Measurements from ENCODE around the gene DES. TPM values are rescaled to one million over a fixed set of nuclear protein-coding genes. Genes with fewer than 3 reads are reported as not detected.

The DES gene
- total and polyA plus RNA-seq, 2 donors from 2014 or later: 30.0 to 74.2 TPM

DNA sequence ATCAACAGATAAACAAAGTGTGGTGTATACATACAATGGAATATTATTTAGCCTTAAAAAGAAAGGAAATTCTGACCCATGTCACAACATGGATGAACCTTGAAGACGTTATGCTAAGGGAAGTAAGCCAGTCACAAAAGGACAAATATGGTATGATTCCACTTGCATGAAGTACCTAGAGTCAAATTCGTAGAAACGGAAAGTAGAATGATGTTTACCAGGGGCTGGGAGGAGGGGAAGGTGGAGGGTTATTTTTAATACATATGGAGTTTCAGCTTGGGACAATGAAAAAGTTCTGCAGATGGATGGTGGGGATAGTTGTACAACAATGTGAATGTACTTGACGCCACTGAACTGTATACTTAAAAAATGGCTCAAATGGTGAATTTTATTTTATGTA lies 3.3 kb upstream of the DES start:
- H3K9me3 ChIP-seq (ENCODE audit: control insufficient read depth in 2 of 3, insufficient read depth in 1 of 3, low read length in 3 of 3): peaks cover 0 to 2% (median 0%) of the 10 kb centered on the region in 3 donors
- intact Hi-C loops (cut with DNase I): no loop called here
- FAIRE-seq: no peak

DNA sequence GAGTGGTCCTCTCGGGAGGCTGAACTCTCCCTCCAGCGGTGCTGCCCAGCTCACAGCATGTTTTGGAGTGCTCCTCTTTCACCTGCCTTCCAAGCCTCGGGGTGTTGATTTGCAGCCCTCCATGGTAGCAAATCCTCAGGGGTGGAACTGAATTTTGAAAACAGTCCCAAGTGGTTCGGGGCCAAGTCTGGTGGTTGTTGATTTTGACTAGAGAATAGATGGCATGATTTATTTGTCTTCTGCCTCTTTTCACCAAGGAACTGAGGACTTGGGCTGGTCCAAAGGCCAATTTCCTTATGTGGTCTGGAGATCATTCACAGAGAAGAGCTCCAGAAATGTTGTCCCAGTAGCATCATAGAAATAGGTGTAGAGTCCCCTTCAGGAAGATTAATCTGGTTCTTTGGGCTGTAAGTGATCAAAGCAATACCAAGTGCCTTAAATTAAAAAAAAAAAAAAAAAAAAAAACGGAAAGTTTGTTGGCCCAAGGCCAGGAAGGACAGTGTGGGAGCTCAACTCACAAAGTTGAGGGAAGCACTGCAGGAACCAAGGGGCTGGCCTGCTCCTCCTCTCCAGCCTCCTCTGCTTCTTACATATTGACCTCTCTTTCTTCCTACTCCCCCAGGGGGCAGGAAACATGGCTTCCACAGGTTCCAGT lies 2.5 kb upstream of the DES start:
- FAIRE-seq: no peak
- H3K27ac ChIP-seq (ENCODE audit: low read depth in 2 of 2, low read length in 2 of 2): no peak overlapping the region
- H3K4me1 ChIP-seq (ENCODE audit: control insufficient read depth in 2 of 3, insufficient read depth in 2 of 3, low read depth in 1 of 3, low read length in 3 of 3): no peaks in the 10 kb centered on the region
- intact Hi-C loops (cut with DNase I): no loop called here
- no peaks in the 10 kb centered on the region for H3K36me3 ChIP-seq (ENCODE audit: control insufficient read depth in 2 of 3, insufficient read depth in 3 of 3, low read length in 3 of 3)
- peaks cover 0 to 2% (median 0%) of the 10 kb centered on the region in 3 donors for H3K9me3 ChIP-seq (ENCODE audit: control insufficient read depth in 2 of 3, insufficient read depth in 1 of 3, low read length in 3 of 3)
- no peaks in the 10 kb centered on the region for H3K27me3 ChIP-seq (ENCODE audit: control insufficient read depth, insufficient read depth, low read length)
- H3K9ac ChIP-seq (ENCODE audit: low read length in 3 of 3): no peak overlapping the region
- H3K4me3 ChIP-seq (ENCODE audit: low read length in 3 of 3): no peak overlapping the region
- no peak for DNase-seq
- TF ChIP-seq, protein P1, sequence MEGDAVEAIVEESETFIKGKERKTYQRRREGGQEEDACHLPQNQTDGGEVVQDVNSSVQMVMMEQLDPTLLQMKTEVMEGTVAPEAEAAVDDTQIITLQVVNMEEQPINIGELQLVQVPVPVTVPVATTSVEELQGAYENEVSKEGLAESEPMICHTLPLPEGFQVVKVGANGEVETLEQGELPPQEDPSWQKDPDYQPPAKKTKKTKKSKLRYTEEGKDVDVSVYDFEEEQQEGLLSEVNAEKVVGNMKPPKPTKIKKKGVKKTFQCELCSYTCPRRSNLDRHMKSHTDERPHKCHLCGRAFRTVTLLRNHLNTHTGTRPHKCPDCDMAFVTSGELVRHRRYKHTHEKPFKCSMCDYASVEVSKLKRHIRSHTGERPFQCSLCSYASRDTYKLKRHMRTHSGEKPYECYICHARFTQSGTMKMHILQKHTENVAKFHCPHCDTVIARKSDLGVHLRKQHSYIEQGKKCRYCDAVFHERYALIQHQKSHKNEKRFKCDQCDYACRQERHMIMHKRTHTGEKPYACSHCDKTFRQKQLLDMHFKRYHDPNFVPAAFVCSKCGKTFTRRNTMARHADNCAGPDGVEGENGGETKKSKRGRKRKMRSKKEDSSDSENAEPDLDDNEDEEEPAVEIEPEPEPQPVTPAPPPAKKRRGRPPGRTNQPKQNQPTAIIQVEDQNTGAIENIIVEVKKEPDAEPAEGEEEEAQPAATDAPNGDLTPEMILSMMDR (IDR thresholded peaks at IDR 0.05; ENCODE audit: borderline replicate concordance, extremely low read depth, insufficient read depth): no peak

More for the DNA sequence above, 3.3 kb upstream of the DES start:
- Histone ChIP-seq H3K4me3 (ENCODE audit: low read length in 3 of 3) (no peak overlapping the region), H3K27me3 (ENCODE audit: control insufficient read depth, insufficient read depth, low read length) (no peaks in the 10 kb centered on the region), H3K36me3 (ENCODE audit: control insufficient read depth in 2 of 3, insufficient read depth in 3 of 3, low read length in 3 of 3) (no peaks in the 10 kb centered on the region), H3K27ac (ENCODE audit: low read depth in 2 of 2, low read length in 2 of 2) (no peak overlapping the region), H3K9ac (ENCODE audit: low read length in 3 of 3) (no peak overlapping the region), H3K4me1 (ENCODE audit: control insufficient read depth in 2 of 3, insufficient read depth in 2 of 3, low read depth in 1 of 3, low read length in 3 of 3) (no peaks in the 10 kb centered on the region)
- no peak for DNase-seq
- TF ChIP-seq, protein P1 (IDR thresholded peaks at IDR 0.05; ENCODE audit: borderline replicate concordance, extremely low read depth, insufficient read depth): no peak

DNA sequence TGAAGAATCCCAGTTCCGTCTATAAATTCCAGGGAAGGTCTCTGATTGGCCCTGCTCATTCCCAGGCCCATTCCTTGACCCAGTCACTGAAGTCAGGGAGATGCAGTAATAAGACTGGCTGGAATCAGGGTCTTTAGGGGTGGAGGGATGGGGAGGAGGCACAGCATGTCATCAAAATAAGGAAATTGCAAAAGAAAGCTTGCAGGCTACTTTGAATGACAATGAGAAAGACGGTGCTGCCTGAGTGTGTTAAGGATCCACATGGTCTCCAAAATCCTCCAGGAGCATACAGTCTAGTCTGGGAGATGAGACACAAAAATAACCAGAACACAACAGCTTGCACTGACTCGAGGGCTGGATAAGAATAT lies 2.0 kb upstream of the DES start:
- H3K9ac ChIP-seq (ENCODE audit: low read length in 3 of 3): no peak overlapping the region
- intact Hi-C loops (cut with DNase I): no loop called here

More for the DNA sequence above, 2.0 kb upstream of the DES start:
- FAIRE-seq: no peak
- Histone ChIP-seq H3K27ac (ENCODE audit: low read depth in 2 of 2, low read length in 2 of 2) (no peak overlapping the region), H3K36me3 (ENCODE audit: control insufficient read depth in 2 of 3, insufficient read depth in 3 of 3, low read length in 3 of 3) (no peaks in the 10 kb centered on the region), H3K4me1 (ENCODE audit: control insufficient read depth in 2 of 3, insufficient read depth in 2 of 3, low read depth in 1 of 3, low read length in 3 of 3) (no peaks in the 10 kb centered on the region), H3K4me3 (ENCODE audit: low read length in 3 of 3) (no peak overlapping the region), H3K27me3 (ENCODE audit: control insufficient read depth, insufficient read depth, low read length) (no peaks in the 10 kb centered on the region), H3K9me3 (ENCODE audit: control insufficient read depth in 2 of 3, insufficient read depth in 1 of 3, low read length in 3 of 3) (peaks cover 0 to 2% (median 0%) of the 10 kb centered on the region in 3 donors)
- DNase-seq: peak in 1 of 5 donors; percentile 24
- TF ChIP-seq, protein P1 (IDR thresholded peaks at IDR 0.05; ENCODE audit: borderline replicate concordance, extremely low read depth, insufficient read depth): no peak

Measured in kidney (tissue), 14 donors.